ENCODE measurements around the gene GRIK2. TPM values are rescaled to one million over a fixed set of nuclear protein-coding genes. Genes with fewer than 3 reads are reported as not detected.

GRIK2 gene
- total RNA-seq, 2 donors from 2014 or later: 7.7 to 12.1 TPM

GRCh38 chr6:101397199-101397598 lies 3.7 kb downstream of the GRIK2 start:
- peaks cover 0 to 4% of the 10 kb centered on the region in 2 donors for H3K27me3 ChIP-seq
- H3K9me3 ChIP-seq: no peaks in the 10 kb centered on the region
- H3K36me3 ChIP-seq: no peaks in the 10 kb centered on the region
- H3K4me3 ChIP-seq: no peak overlapping the region
- no peak overlapping the region for H3K27ac ChIP-seq
- H3K4me1 ChIP-seq: peaks cover 0 to 9% of the 10 kb centered on the region in 2 donors
- DNase-seq (ENCODE audit: low spot score): no peak
- TF ChIP-seq CTCF (IDR thresholded peaks at IDR 0.05): no peak

DNA sequence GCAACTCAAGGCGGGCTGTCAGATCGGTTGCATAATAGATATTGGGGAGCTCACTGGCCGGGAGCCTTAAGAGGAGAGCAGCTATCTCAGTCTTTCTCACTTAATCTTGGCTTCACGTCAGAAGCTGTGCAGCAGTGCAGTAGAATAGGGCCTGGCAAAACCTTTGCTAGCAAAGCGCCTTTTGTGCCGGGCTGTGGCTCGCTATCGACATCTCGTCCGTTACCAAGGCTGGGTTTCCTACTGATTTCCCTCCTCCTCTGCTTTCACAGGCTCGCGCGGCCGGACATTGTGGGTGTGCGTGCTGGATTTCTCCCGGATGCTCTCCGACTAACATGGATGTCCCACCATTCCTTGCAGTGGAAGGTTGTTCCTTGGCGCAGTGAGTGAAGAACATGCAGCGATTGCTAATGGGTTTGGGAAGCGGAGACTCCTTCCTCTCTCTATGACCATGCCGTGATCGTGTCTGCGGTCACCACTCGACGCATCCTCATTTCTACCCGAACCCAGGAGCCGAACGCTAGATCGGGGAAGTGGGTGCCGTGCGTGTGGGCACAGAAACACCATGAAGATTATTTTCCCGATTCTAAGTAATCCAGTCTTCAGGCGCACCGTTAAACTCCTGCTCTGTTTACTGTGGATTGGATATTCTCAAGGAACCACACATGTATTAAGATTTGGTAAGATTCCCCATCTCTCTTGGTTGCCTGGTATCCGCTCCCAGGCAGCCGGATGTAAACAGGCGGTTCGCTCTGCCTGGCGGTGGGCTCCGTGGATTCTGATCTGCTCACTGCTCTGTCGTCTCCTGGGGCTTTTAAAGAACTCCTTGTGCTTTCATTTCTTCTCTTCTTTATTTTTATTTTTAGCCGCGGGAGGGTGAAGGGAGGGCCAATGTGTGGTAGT lies 5.5 kb downstream of the GRIK2 start:
- H3K4me1 ChIP-seq: peaks cover 0 to 7% of the 10 kb centered on the region in 2 donors
- no peak for TF ChIP-seq CTCF (IDR thresholded peaks at IDR 0.05)
- H3K36me3 ChIP-seq: no peaks in the 10 kb centered on the region
- H3K27me3 ChIP-seq: peaks cover 0 to 4% of the 10 kb centered on the region in 2 donors
- H3K4me3 ChIP-seq: peak overlapping the region; percentile 30 to 34
- H3K27ac ChIP-seq: no peak overlapping the region
- no peak for DNase-seq (ENCODE audit: low spot score)
- no peaks in the 10 kb centered on the region for H3K9me3 ChIP-seq

GRCh38 chr6:101399616-101400162 lies 6.2 kb downstream of the GRIK2 start:
- no peaks in the 10 kb centered on the region for H3K9me3 ChIP-seq
- TF ChIP-seq CTCF (IDR thresholded peaks at IDR 0.05): no peak
- H3K36me3 ChIP-seq: no peaks in the 10 kb centered on the region
- DNase-seq (ENCODE audit: low spot score): no peak
- peak overlapping the region; percentile 30 to 34 for H3K4me3 ChIP-seq
- H3K4me1 ChIP-seq: peaks cover 0 to 7% of the 10 kb centered on the region in 2 donors
- H3K27me3 ChIP-seq: peaks cover 0 to 4% of the 10 kb centered on the region in 2 donors
- H3K27ac ChIP-seq: no peak overlapping the region

DNA sequence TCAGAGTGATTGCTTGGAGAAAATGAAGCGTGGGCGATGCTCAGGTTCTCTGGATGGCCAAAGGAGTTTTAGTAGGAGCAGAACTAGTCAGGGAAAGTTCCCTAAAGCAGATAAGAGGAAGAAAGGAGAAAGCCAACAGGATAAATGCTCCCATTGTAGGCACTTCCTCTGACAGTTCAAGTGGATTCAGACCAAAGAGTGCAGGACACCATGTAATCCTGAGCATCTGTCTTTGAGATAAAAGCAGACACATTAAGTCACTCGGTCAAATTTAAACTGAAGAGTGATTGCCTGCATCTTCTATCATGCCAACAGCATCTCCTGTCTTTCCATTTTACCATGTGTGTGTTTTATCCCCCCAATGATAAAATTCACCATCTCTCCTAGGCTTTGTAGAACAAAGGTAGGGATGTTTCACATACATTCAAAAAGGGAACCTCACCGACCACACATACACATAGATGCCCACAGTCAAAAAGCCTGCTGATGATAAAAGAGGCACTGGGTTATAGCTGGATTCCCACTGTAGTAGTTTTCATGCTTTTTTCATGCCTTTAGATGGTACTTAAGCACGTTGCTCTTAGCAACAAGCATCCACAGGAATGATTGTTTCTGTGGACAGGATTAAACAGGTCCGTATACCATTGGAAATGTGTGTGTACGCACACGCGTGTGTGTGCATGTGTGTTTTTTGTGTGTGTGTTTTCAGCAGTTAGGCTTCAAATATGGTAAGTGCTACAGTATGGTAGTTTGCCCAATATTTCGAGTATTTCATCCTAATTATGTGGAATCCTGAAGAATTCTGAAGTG lies 7.0 kb downstream of the GRIK2 start:
- no peak overlapping the region for H3K27ac ChIP-seq
- H3K36me3 ChIP-seq: no peaks in the 10 kb centered on the region
- no peak for TF ChIP-seq CTCF (IDR thresholded peaks at IDR 0.05)
- no peak overlapping the region for H3K4me3 ChIP-seq
- no peak for DNase-seq (ENCODE audit: low spot score)
- peaks cover 0 to 4% of the 10 kb centered on the region in 2 donors for H3K27me3 ChIP-seq
- peaks cover 0 to 7% of the 10 kb centered on the region in 2 donors for H3K4me1 ChIP-seq
- no peaks in the 10 kb centered on the region for H3K9me3 ChIP-seq

GRCh38 chr6:101401171-101401570 lies 7.7 kb downstream of the GRIK2 start:
- no peak for TF ChIP-seq CTCF (IDR thresholded peaks at IDR 0.05)
- DNase-seq (ENCODE audit: low spot score): no peak
- H3K27me3 ChIP-seq: peaks cover 0 to 4% of the 10 kb centered on the region in 2 donors
- peak overlapping the region in 1 of 2 donors; percentile 77 for H3K27ac ChIP-seq
- H3K9me3 ChIP-seq: no peaks in the 10 kb centered on the region
- no peaks in the 10 kb centered on the region for H3K36me3 ChIP-seq
- H3K4me1 ChIP-seq: peaks cover 0 to 7% of the 10 kb centered on the region in 2 donors
- H3K4me3 ChIP-seq: peak overlapping the region; percentile 46 to 47

All from right atrium auricular region (tissue), 2 donors.